GM21528 (cell line): ENCODE results near the gene RBM47.
A peak's percentile ranks its signal among the peaks of the same experiment; 100 is the strongest.

Source experiments
- ATAC-seq: cut with Tn5 transposase; IDR thresholded peaks from one replicate; pipeline ENCODE4 v1.9.1; 2021; ENCODE audit warnings: mild to moderate bottlenecking, moderate library complexity; ENCODE audit not compliant: unreplicated experiment, low FRiP score

The RBM47 gene

GRCh38 chr4:40506492-40506891, 123.2 kb downstream of the RBM47 start:
- no peak for ATAC-seq

GRCh38 chr4:40506066-40506465, 123.6 kb downstream of the RBM47 start:
- ATAC-seq, result no peak

- peak; percentile 57 for ATAC-seq
Measured at GRCh38 chr4:40502934-40503333, 126.7 kb downstream of the RBM47 start.

GRCh38 chr4:40502220-40502619, 127.4 kb downstream of the RBM47 start:
- no peak for ATAC-seq

- no peak for ATAC-seq
Measured at GRCh38 chr4:40500781-40501180, 128.9 kb downstream of the RBM47 start.

- no peak for ATAC-seq
Measured at GRCh38 chr4:40493160-40493559, 136.5 kb downstream of the RBM47 start.

GRCh38 chr4:40492691-40493090, 137.0 kb downstream of the RBM47 start:
- no peak for ATAC-seq

- ATAC-seq, result no peak
Measured at GRCh38 chr4:40490481-40490880, 139.2 kb downstream of the RBM47 start.

- ATAC-seq, result no peak
Measured at GRCh38 chr4:40489961-40490360, 139.7 kb downstream of the RBM47 start.

- ATAC-seq, result no peak
Measured at GRCh38 chr4:40486534-40486933, 143.1 kb downstream of the RBM47 start.

- no peak for ATAC-seq
Measured at GRCh38 chr4:40484346-40485090, 145.1 kb downstream of the RBM47 start.

GRCh38 chr4:40482985-40483647, 146.5 kb downstream of the RBM47 start:
- ATAC-seq, result no peak

GRCh38 chr4:40481977-40482376, 147.7 kb downstream of the RBM47 start:
- ATAC-seq, result no peak

GRCh38 chr4:40480291-40480690, 149.4 kb downstream of the RBM47 start:
- no peak for ATAC-seq

- ATAC-seq, result no peak
Measured at GRCh38 chr4:40479378-40479777, 150.3 kb downstream of the RBM47 start.

- ATAC-seq, result no peak
Measured at GRCh38 chr4:40475609-40476008, 154.1 kb downstream of the RBM47 start.

GRCh38 chr4:40473578-40474388, 155.9 kb downstream of the RBM47 start:
- ATAC-seq, result no peak

- ATAC-seq, result no peak
Measured at GRCh38 chr4:40471923-40472322, 157.7 kb downstream of the RBM47 start.

GRCh38 chr4:40466789-40467188, 162.9 kb downstream of the RBM47 start:
- no peak for ATAC-seq

GRCh38 chr4:40462326-40462725, 167.3 kb downstream of the RBM47 start:
- ATAC-seq, result no peak

GRCh38 chr4:40461879-40462278, 167.8 kb downstream of the RBM47 start:
- no peak for ATAC-seq
